ENCODE results near the gene STEAP4. TPM values are rescaled to one million over a fixed set of nuclear protein-coding genes. Genes with fewer than 3 reads are reported as not detected.
A peak's percentile ranks its signal among the peaks of the same experiment; 100 is the strongest.

Gene STEAP4
- polyA plus RNA-seq, 1 donor (not counting 4 experiments of a cell fraction or from before 2014, with no cell fraction given): 2.0 TPM

DNA sequence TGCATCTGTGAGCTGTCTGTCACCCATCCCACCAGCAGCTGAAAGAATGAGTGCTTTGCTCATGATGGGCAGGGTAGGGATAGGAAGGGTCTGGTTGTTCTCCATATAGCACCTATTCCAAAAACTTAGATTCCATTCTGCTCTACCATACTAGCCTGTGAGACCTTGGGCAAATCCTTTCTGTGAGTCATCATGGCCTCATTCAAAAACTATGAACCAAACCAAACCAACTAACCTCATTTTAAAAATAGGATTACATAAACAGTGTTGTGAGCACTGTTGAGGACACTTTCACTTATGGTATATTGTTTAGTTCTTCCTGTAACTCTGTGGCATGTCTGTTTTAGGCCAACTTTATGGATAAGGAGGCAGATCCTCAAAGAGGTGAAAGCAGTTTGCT lies 30.9 kb upstream of the STEAP4 start:
- Histone ChIP-seq H2AFZ (ENCODE audit: control insufficient read depth, low read length) (no peak overlapping the region), H3K4me1 (ENCODE audit: control insufficient read depth, extremely low read depth, insufficient read depth, low read length) (peaks cover 7% of the 10 kb centered on the region), H3K79me2 (ENCODE audit: control insufficient read depth, insufficient read depth, low read length) (no peaks in the 10 kb centered on the region), H3K27me3 (ENCODE audit: control insufficient read depth, extremely low read depth, insufficient read depth, low read length) (no peaks in the 10 kb centered on the region), H3K4me3 (ENCODE audit: control insufficient read depth in 2 of 3, extremely low read depth in 1 of 3, insufficient read depth in 2 of 3, low read depth in 1 of 3, low read length in 3 of 3) (no peak overlapping the region), H3K4me2 (ENCODE audit: control insufficient read depth, extremely low read depth, insufficient read depth, low read depth, low read length) (peak overlapping the region; percentile 4), H3K36me3 (ENCODE audit: control insufficient read depth in 2 of 2, extremely low read depth in 1 of 2, insufficient read depth in 2 of 2, low read length in 2 of 2) (no peaks in the 10 kb centered on the region), H3K27ac (ENCODE audit: control insufficient read depth, insufficient read depth, low read length) (no peak overlapping the region), H3K9ac (ENCODE audit: control insufficient read depth, extremely low read depth, insufficient read depth, low read length) (no peak overlapping the region), H3K9me1 (ENCODE audit: control insufficient read depth, extremely low read depth, insufficient read depth, low read length) (no peaks in the 10 kb centered on the region), H4K20me1 (ENCODE audit: control insufficient read depth, extremely low read depth, insufficient read depth, low read length) (no peaks in the 10 kb centered on the region), H3K9me3 (ENCODE audit: control insufficient read depth, low read depth, low read length) (peaks cover 2% of the 10 kb centered on the region)
- dilution Hi-C loops (cut with MboI; ENCODE audit: extremely low pct_ligation_motif_present, low sequenced_read_pairs): no loop called here
- DNase-seq (ENCODE audit: low read depth, low spot score) (no peak), FAIRE-seq (peak; percentile 89)
- no peak for TF ChIP-seq CTCF (optimal IDR thresholded peaks at IDR 0.05 in 1 of 3, IDR thresholded peaks at IDR 0.05 in 1 of 3, conservative IDR thresholded peaks at IDR 0.05 in 1 of 3; ENCODE audit: extremely low read depth in 1 of 3, insufficient read depth in 2 of 3, low read length in 3 of 3)
- TF ChIP-seq EZH2 (IDR thresholded peaks at IDR 0.05; ENCODE audit: low read length): no peak

GRCh38 chr7:88331322-88331721 lies 24.6 kb upstream of the STEAP4 start:
- Histone ChIP-seq H3K27ac (ENCODE audit: control insufficient read depth, insufficient read depth, low read length) (no peak overlapping the region), H3K79me2 (ENCODE audit: control insufficient read depth, insufficient read depth, low read length) (no peaks in the 10 kb centered on the region), H4K20me1 (ENCODE audit: control insufficient read depth, extremely low read depth, insufficient read depth, low read length) (no peaks in the 10 kb centered on the region), H3K9me3 (ENCODE audit: control insufficient read depth, low read depth, low read length) (peaks cover 4% of the 10 kb centered on the region), H2AFZ (ENCODE audit: control insufficient read depth, low read length) (no peak overlapping the region), H3K4me2 (ENCODE audit: control insufficient read depth, extremely low read depth, insufficient read depth, low read depth, low read length) (no peak overlapping the region), H3K4me3 (ENCODE audit: control insufficient read depth in 2 of 3, extremely low read depth in 1 of 3, insufficient read depth in 2 of 3, low read depth in 1 of 3, low read length in 3 of 3) (no peak overlapping the region), H3K4me1 (ENCODE audit: control insufficient read depth, extremely low read depth, insufficient read depth, low read length) (no peaks in the 10 kb centered on the region), H3K27me3 (ENCODE audit: control insufficient read depth, extremely low read depth, insufficient read depth, low read length) (no peaks in the 10 kb centered on the region), H3K9ac (ENCODE audit: control insufficient read depth, extremely low read depth, insufficient read depth, low read length) (no peak overlapping the region), H3K36me3 (ENCODE audit: control insufficient read depth in 2 of 2, extremely low read depth in 1 of 2, insufficient read depth in 2 of 2, low read length in 2 of 2) (no peaks in the 10 kb centered on the region), H3K9me1 (ENCODE audit: control insufficient read depth, extremely low read depth, insufficient read depth, low read length) (no peaks in the 10 kb centered on the region)
- DNase-seq (ENCODE audit: low read depth, low spot score) (no peak), FAIRE-seq (no peak)
- no peak for TF ChIP-seq EZH2 (IDR thresholded peaks at IDR 0.05; ENCODE audit: low read length)
- dilution Hi-C loops (cut with MboI; ENCODE audit: extremely low pct_ligation_motif_present, low sequenced_read_pairs): no loop called here

Data from keratinocyte (primary cell).